Neutrophil (primary cell): Measurements from ENCODE around the gene EVX2.
A peak's percentile ranks its signal among the peaks of the same experiment; 100 is the strongest.

ENCODE experiments used
- H3K27ac ChIP-seq: fragments of 200-600 bp; sonication (generic); 2 replicates; pipeline ENCODE4 v1.5.1; 2016; ENCODE audit warnings: mild to moderate bottlenecking, moderate library complexity
- H3K27me3 ChIP-seq: fragments of 200-600 bp; sonication (generic); 2 replicates; pipeline ENCODE4 v1.6.0; 2016; ENCODE audit warnings: mild to moderate bottlenecking
- H3K36me3 ChIP-seq: fragments of 200-600 bp; sonication (generic); 2 replicates; pipeline ENCODE4 v1.5.1; 2017
- H3K4me1 ChIP-seq, 2 experiments: fragments of 200-600 bp in 1 of 2; sonication (generic) in 1 of 2; 1 replicate in 1 of 2; 2 replicates in 1 of 2; pipeline versions ENCODE4 v1.5.1 to v1.6.1; 2013 to 2016; ENCODE audit warnings: low read depth in 1 of 2, low read length in 1 of 2, mild to moderate bottlenecking in 1 of 2, moderate library complexity in 1 of 2; ENCODE audit not compliant: control insufficient read depth in 1 of 2, insufficient read depth in 1 of 2
- H3K4me3 ChIP-seq, 2 experiments: fragments of 200-600 bp in 1 of 2; sonication (generic) in 1 of 2; 1 replicate in 1 of 2; 2 replicates in 1 of 2; pipeline ENCODE4 v1.5.1; 2013 to 2016; ENCODE audit warnings: low read depth in 1 of 2, low read length in 1 of 2, mild to moderate bottlenecking in 1 of 2, moderate library complexity in 1 of 2
- H3K9me3 ChIP-seq: fragments of 200-600 bp; sonication (generic); 2 replicates; pipeline ENCODE4 v1.5.1; 2016
- TF ChIP-seq, protein P1 (sequence below): fragments of 200-600 bp; sonication (generic); IDR thresholded peaks from 2 replicates; pipeline ENCODE4 v1.5.1; 2016; ENCODE audit warnings: antibody characterized with exemption

EVX2 gene

DNA sequence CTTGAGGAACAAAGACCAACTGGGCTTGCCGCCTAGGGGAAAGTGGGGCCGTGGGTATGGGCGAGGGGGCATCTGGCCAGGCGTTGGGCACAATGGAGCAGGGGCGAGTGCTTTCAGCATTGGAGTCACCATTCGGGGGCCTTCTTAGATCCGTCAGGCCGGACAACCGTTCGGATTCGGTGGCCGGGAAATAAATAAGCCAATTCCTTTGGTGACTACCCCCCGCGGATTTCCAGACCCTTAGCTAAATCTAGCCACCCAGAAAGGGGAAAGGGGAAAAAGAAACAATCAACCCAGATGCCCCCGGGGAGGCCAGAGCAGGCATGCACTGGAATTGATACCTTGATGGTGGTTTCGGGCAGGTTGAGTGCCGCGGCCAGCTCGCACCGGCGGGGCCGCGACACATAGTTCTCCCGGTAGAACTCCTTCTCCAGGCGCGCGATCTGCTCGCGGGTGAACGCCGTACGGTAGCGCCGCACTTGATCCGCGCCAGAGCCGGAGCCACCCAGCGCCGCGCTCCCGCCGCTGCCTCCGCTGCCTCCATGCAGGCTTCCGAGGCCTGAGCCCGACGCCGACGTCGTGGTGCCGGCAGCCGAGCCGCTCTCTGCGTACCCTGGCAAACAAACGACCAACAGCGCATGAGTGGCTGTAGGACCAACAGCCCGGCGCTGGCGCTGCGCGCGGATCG, 1.8 kb downstream of the EVX2 start:
- TF ChIP-seq, protein P1, sequence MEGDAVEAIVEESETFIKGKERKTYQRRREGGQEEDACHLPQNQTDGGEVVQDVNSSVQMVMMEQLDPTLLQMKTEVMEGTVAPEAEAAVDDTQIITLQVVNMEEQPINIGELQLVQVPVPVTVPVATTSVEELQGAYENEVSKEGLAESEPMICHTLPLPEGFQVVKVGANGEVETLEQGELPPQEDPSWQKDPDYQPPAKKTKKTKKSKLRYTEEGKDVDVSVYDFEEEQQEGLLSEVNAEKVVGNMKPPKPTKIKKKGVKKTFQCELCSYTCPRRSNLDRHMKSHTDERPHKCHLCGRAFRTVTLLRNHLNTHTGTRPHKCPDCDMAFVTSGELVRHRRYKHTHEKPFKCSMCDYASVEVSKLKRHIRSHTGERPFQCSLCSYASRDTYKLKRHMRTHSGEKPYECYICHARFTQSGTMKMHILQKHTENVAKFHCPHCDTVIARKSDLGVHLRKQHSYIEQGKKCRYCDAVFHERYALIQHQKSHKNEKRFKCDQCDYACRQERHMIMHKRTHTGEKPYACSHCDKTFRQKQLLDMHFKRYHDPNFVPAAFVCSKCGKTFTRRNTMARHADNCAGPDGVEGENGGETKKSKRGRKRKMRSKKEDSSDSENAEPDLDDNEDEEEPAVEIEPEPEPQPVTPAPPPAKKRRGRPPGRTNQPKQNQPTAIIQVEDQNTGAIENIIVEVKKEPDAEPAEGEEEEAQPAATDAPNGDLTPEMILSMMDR = no peak
- Histone ChIP-seq H3K36me3 (no peaks in the 10 kb centered on the region), H3K9me3 (peaks cover 9% of the 10 kb centered on the region), H3K27ac (no peak overlapping the region), H3K4me3 (peak overlapping the region; percentile 5 to 23), H3K4me1 (peaks cover 73 to 76% of the 10 kb centered on the region in 2 experiments), H3K27me3 (peaks cover 100% of the 10 kb centered on the region)

DNA sequence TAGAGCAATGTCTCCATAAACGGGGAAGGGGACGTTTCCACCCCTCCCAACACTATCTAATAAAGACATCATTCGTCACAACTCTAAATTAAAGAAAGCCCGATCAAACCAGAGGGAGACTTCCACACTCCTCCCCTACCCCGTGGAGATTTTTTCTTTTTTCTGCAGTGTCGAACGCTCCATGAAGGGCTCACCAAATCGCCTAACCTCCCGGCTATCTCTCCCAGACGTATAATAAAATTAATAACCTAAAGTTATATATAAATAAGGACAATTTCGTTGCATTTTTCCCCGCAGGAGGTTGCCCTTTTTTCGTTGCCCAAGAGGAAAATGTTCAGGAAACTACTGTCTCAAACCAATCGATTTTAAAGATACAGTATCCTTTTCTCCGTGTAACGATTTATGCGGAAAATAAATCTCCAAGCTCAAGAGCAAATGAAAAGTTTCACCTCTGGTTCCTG, 2.4 kb downstream of the EVX2 start:
- H3K4me1 ChIP-seq = peaks cover 73 to 75% of the 10 kb centered on the region in 2 experiments
- no peak overlapping the region for H3K27ac ChIP-seq
- peaks cover 9% of the 10 kb centered on the region for H3K9me3 ChIP-seq
- peak overlapping the region in 1 of 2 experiments; percentile 44 for H3K4me3 ChIP-seq
- H3K36me3 ChIP-seq = no peaks in the 10 kb centered on the region
- H3K27me3 ChIP-seq = peaks cover 100% of the 10 kb centered on the region
- TF ChIP-seq, protein P1 = no peak

DNA sequence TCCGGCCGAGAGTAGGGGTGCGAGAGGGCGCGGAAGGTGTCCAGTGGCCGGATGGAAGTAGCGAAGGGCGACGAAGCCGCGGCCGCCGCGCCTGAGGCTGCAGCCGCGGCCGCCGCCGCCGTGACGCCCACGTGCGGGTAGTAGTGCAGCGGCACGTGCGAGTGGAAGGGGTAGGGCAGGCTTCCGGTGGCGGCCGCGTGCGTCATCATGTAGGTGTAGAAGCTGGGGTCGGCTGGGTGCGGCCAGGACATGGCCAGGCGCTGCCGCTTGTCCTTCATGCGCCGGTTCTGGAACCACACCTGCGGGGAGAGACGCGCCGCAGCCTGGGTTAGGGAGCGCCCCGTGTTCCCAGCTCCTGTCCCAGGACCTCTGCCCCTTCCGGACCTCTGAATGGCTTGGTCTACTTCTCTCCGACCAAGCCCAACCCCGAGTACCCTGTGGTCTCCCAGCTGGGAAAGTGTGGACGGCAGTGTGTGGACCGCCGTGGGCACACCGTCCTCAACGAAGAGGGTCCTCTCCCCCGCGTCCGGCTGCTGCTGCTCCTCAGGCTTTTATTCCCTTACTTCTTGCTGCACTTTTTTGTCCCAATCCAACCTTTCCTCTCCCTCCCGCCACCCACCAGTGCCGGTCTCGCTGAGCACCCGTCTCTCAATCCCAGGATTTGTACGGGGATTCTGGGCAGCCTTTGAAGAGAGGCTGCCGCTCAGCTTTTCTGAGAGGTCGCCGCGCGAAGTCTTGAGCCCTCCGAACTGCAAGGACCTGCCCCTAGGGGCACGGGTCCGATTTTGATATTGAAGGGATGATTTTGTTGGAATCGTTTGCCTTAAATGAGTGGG, 3.0 kb downstream of the EVX2 start:
- Histone ChIP-seq H3K4me3 (peak overlapping the region; percentile 34 to 44), H3K9me3 (peaks cover 9% of the 10 kb centered on the region), H3K27ac (no peak overlapping the region), H3K27me3 (peaks cover 100% of the 10 kb centered on the region), H3K36me3 (no peaks in the 10 kb centered on the region), H3K4me1 (peaks cover 66 to 69% of the 10 kb centered on the region in 2 experiments)
- TF ChIP-seq, protein P1 = no peak

DNA sequence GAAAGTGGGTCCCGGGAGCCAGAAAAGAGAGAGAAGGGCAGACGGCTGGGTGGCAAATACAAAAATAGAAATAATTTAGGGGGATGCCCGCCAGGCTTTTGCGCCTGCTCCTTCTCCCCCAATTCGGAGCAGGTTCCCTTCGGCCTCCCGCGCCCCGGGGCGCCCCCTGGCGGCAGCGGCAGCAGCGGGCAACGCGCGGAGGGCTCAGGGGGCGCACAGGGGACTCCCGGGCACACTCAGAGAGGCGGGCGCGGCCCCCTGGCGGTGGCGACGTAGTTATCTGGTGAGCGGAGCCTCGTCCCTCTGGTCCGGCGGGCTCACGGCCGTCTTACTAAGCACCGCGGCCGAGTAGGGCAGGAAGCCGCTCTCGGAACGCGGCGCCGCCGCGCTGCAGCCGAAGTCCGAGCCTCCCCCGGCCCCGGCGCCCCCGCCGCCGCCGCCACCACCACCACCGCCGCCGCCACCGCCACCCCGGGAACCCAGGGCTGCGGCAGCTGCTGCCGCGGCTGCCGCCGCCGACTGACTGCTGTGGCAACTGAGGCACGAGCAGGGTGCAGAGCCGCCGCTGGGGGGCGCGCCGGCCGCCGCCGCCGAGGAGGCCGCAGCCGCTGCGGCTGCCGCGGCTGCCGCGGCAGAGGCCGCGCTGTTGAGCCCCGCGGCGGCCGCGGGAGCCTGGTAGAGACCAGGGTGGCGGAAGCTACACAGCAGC, 3.8 kb downstream of the EVX2 start:
- H3K36me3 ChIP-seq = no peaks in the 10 kb centered on the region
- H3K27me3 ChIP-seq = peaks cover 100% of the 10 kb centered on the region
- peaks cover 9% of the 10 kb centered on the region for H3K9me3 ChIP-seq
- H3K4me3 ChIP-seq = peak overlapping the region; percentile 50 to 58
- no peak overlapping the region for H3K27ac ChIP-seq
- TF ChIP-seq, protein P1 = peak; percentile 57
- H3K4me1 ChIP-seq = peaks cover 58 to 61% of the 10 kb centered on the region in 2 experiments

DNA sequence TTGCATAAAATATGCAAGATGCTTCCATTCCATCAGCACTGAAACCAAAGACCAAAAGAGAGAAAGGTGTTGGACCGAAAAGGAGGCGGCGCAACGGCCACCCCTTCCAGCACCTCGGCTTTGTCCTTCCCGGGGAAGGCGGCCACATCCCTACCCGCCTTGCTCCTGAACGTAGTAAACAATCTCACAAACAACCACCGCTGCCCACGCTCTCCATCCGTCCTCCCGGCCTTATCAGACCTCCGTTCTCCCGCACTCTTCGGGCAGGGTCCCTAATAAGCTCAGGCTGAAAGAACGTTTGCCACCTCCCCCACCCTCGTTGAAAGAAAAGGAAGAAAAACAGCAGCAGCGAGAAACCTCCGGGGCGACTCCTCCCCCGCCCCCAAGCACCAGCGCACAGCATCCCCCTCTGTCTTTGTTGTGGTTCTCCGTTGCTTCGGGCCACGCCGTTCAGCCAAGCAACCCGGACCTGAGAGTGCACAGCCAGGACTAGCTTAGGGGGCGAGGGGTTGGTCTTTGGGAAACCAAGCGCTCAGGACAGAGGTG, 4.4 kb downstream of the EVX2 start:
- Histone ChIP-seq H3K4me3 (peak overlapping the region; percentile 50 to 58), H3K4me1 (peaks cover 52 to 55% of the 10 kb centered on the region in 2 experiments), H3K27me3 (peaks cover 100% of the 10 kb centered on the region), H3K27ac (no peak overlapping the region), H3K36me3 (no peaks in the 10 kb centered on the region), H3K9me3 (peaks cover 9% of the 10 kb centered on the region)
- TF ChIP-seq, protein P1 = no peak
